Neuronal stem cell (in vitro differentiated cells): Measurements from ENCODE around the gene HLA-DQB1.

Experiments
- DNase-seq: peaks from one replicate; pipeline ENCODE4 v3.0.0-alpha.2; 2013; ENCODE audit warnings: low spot score
- H2AFZ ChIP-seq: one replicate; pipeline ENCODE4 v1.6.1; 2013; ENCODE audit warnings: mild to moderate bottlenecking, low read length, inconsistent platforms
- H2AK5ac ChIP-seq: 2 replicates; pipeline ENCODE4 v1.6.1; 2013; ENCODE audit warnings: low read depth, mild to moderate bottlenecking, inconsistent platforms, low read length, moderate library complexity, mixed read lengths
- H2BK120ac ChIP-seq: 2 replicates; pipeline ENCODE4 v1.6.1; 2013; ENCODE audit warnings: low read depth, mild to moderate bottlenecking, inconsistent platforms, low read length, moderate library complexity, mixed read lengths
- H2BK12ac ChIP-seq: one replicate; pipeline ENCODE4 v1.6.1; 2013; ENCODE audit warnings: low read length, inconsistent platforms
- H2BK15ac ChIP-seq: 2 replicates; pipeline ENCODE4 v1.6.1; 2013; ENCODE audit warnings: mild to moderate bottlenecking, low read length, inconsistent platforms, mixed read lengths
- H2BK5ac ChIP-seq: one replicate; pipeline ENCODE4 v1.6.1; 2013; ENCODE audit warnings: inconsistent platforms, mild to moderate bottlenecking, low read length, moderate library complexity
- H3K14ac ChIP-seq: one replicate; pipeline ENCODE4 v1.6.1; 2013; ENCODE audit warnings: low read length, inconsistent platforms
- H3K18ac ChIP-seq: 2 replicates; pipeline ENCODE4 v1.6.1; 2013; ENCODE audit warnings: low read length, inconsistent platforms
- H3K23ac ChIP-seq: 2 replicates; pipeline ENCODE4 v1.6.1; 2013; ENCODE audit warnings: low read depth, mild to moderate bottlenecking, mixed read lengths, low read length, inconsistent platforms; ENCODE audit not compliant: poor library complexity
- H3K27ac ChIP-seq: replicated peaks from 3 replicates; pipeline ENCODE4 v1.5.1; 2013; ENCODE audit warnings: low read length, inconsistent platforms
- H3K27me3 ChIP-seq, 3 experiments: 2 replicates each; pipeline ENCODE4 v1.6.1; 2013; ENCODE audit warnings: low read length in 3 of 3, mild to moderate bottlenecking in 2 of 3, inconsistent platforms in 1 of 3, low read depth in 1 of 3, mixed read lengths in 1 of 3, moderate library complexity in 1 of 3; ENCODE audit not compliant: control insufficient read depth in 3 of 3, insufficient read depth in 3 of 3
- H3K36me3 ChIP-seq, 2 donors: replicated peaks in 1 of 2; 2 replicates each; pipeline ENCODE4 v1.6.1; 2013; ENCODE audit warnings: low read length in 2 of 2; ENCODE audit not compliant: control insufficient read depth in 2 of 2, insufficient read depth in 2 of 2
- H3K4ac ChIP-seq: 2 replicates; pipeline ENCODE4 v1.6.1; 2013; ENCODE audit warnings: inconsistent platforms, mild to moderate bottlenecking, low read length, moderate library complexity
- H3K4me1 ChIP-seq, 2 donors: 1 replicate in 1 of 2; 2 replicates in 1 of 2; pipeline ENCODE4 v1.6.1; 2013; ENCODE audit warnings: low read length in 2 of 2, low read depth in 1 of 2; ENCODE audit not compliant: control insufficient read depth in 2 of 2, insufficient read depth in 1 of 2
- H3K4me2 ChIP-seq: one replicate; pipeline ENCODE4 v1.6.1; 2013; ENCODE audit warnings: mild to moderate bottlenecking, low read length, inconsistent platforms; ENCODE audit not compliant: insufficient read depth, poor library complexity, severe bottlenecking
- H3K4me3 ChIP-seq, 2 donors: 2 replicates each; pipeline ENCODE4 v1.5.1; 2013; ENCODE audit warnings: low read length in 2 of 2, mild to moderate bottlenecking in 2 of 2, inconsistent platforms in 1 of 2, moderate library complexity in 1 of 2
- H3K79me1 ChIP-seq: one replicate; pipeline ENCODE4 v1.6.1; 2013; ENCODE audit warnings: low read depth, mild to moderate bottlenecking, inconsistent platforms, low read length, moderate library complexity
- H3K9ac ChIP-seq: one replicate; pipeline ENCODE4 v1.6.1; 2013; ENCODE audit warnings: mild to moderate bottlenecking, low read depth, low read length, inconsistent platforms; ENCODE audit not compliant: poor library complexity
- H3K9me3 ChIP-seq, 2 donors: replicated peaks in 1 of 2; 2 replicates each; pipeline versions ENCODE3 to v1.6.1; 2013; ENCODE audit warnings: low read length in 2 of 2, mild to moderate bottlenecking in 2 of 2, inconsistent platforms in 1 of 2, low read depth in 1 of 2, mixed read lengths in 1 of 2, moderate library complexity in 1 of 2; ENCODE audit not compliant: control insufficient read depth in 2 of 2, insufficient read depth in 1 of 2
- H4K8ac ChIP-seq: one replicate; pipeline ENCODE4 v1.6.1; 2013; ENCODE audit warnings: low read depth, mild to moderate bottlenecking, inconsistent platforms, low read length, moderate library complexity
- H4K91ac ChIP-seq: one replicate; pipeline ENCODE4 v1.6.1; 2013; ENCODE audit warnings: low read length, low read depth, mild to moderate bottlenecking, inconsistent platforms; ENCODE audit not compliant: poor library complexity
- WGBS, 2 donors: extraction: QIAGEN DNeasy Blood & Tissue Kit; methylation state at CpG; one replicate each; pipeline ENCODE4 v1.1.7; 2013; ENCODE audit warnings: missing lambda C conversion rate in 2 of 2, mixed read lengths in 1 of 2; ENCODE audit not compliant: insufficient read length in 2 of 2, insufficient replicate concordance in 1 of 2; ENCODE audit errors: extremely low coverage in 2 of 2; 5-methylcytosine and 5-hydroxymethylcytosine counted together

Gene HLA-DQB1

DNA sequence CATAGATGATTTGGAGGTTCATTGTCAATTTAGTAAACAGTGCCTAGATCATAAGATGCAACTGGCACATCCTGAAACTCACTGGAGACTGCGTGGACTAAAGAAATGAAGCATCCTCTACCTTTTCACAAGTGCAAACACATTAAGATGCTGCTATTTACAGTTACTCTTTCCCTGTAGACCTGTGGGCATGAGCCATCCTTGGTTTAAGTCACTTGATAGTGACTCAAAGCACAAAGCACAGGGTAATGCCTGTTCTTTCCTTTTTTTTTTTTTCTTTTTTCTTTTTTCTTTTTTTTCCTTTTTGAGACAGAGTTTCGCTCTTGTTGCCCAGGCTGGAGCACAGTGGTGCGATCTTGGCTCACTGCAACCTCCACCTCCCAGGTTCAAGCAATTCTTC, 39.2 kb downstream of the HLA-DQB1 start:
- no peak overlapping the region for H3K27ac ChIP-seq
- H3K79me1 ChIP-seq: no peaks in the 10 kb centered on the region

DNA sequence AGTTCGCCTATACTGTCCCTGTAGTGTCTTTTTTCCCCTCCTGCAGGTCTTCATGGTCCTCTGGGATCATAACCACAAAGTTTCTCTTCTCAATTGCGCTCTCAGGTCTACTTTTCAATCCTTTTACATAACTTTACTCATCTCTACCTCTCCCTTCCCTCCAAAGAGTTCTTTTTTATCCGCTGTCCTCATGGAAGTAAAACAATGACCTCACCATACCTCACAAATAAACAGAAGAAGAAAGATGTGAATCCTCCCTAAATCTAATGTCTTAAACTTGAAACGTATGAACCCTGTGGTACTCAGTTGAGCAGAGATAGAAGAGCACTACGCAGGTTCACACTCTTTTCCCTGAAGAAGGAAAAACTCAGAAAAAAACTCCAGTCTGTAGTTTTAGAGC, 41.3 kb downstream of the HLA-DQB1 start:
- Histone ChIP-seq H2AFZ (no peak overlapping the region), H3K27ac (no peak overlapping the region), H2BK120ac (no peak overlapping the region), H3K36me3 (no peaks in the 10 kb centered on the region), H4K8ac (no peak overlapping the region), H3K4me1 (no peaks in the 10 kb centered on the region), H2BK5ac (no peak overlapping the region), H3K9ac (no peak overlapping the region), H3K14ac (no peak overlapping the region), H3K4me2 (no peak overlapping the region), H2BK15ac (no peak overlapping the region), H2AK5ac (no peak overlapping the region), H3K18ac (no peak overlapping the region), H3K4me3 (no peak overlapping the region), H2BK12ac (no peak overlapping the region), H3K23ac (no peak overlapping the region), H3K4ac (no peak overlapping the region), H3K27me3 (no peaks in the 10 kb centered on the region), H3K79me1 (no peaks in the 10 kb centered on the region), H3K9me3 (no peaks in the 10 kb centered on the region), H4K91ac (no peak overlapping the region)
- WGBS, 2 donors: no CpG with 5 or more reads among the region's 5 CpGs
- no peak for DNase-seq

More for the DNA sequence above, 39.2 kb downstream of the HLA-DQB1 start:
- Histone ChIP-seq H3K23ac (no peak overlapping the region), H3K36me3 (no peaks in the 10 kb centered on the region), H3K27me3 (no peaks in the 10 kb centered on the region), H3K4me3 (no peak overlapping the region), H4K91ac (no peak overlapping the region), H3K14ac (no peak overlapping the region), H3K4ac (no peak overlapping the region), H3K9ac (no peak overlapping the region), H2BK5ac (no peak overlapping the region), H2BK15ac (no peak overlapping the region), H2AK5ac (no peak overlapping the region), H3K9me3 (no peaks in the 10 kb centered on the region), H3K4me2 (no peak overlapping the region), H2BK12ac (no peak overlapping the region), H3K4me1 (no peaks in the 10 kb centered on the region), H2BK120ac (no peak overlapping the region), H2AFZ (no peak overlapping the region), H4K8ac (no peak overlapping the region), H3K18ac (no peak overlapping the region)
- no peak for DNase-seq
- no CpG with 5 or more reads among the region's 3 CpGs for WGBS, 2 donors

GRCh38 chr6:32624565-32624964, 41.9 kb downstream of the HLA-DQB1 start:
- DNase-seq: no peak
- Histone ChIP-seq H3K36me3 (no peaks in the 10 kb centered on the region), H3K9me3 (no peaks in the 10 kb centered on the region), H2AK5ac (no peak overlapping the region), H3K79me1 (no peaks in the 10 kb centered on the region), H4K8ac (no peak overlapping the region), H3K4me3 (no peak overlapping the region), H3K14ac (no peak overlapping the region), H2AFZ (no peak overlapping the region), H2BK120ac (no peak overlapping the region), H3K9ac (no peak overlapping the region), H3K27me3 (no peaks in the 10 kb centered on the region), H3K4ac (no peak overlapping the region), H2BK5ac (no peak overlapping the region), H3K18ac (no peak overlapping the region), H3K23ac (no peak overlapping the region), H3K4me2 (no peak overlapping the region), H4K91ac (no peak overlapping the region), H2BK12ac (no peak overlapping the region), H2BK15ac (no peak overlapping the region), H3K27ac (no peak overlapping the region), H3K4me1 (no peaks in the 10 kb centered on the region)
- no CpG with 5 or more reads among the region's 3 CpGs for WGBS, 2 donors

GRCh38 chr6:32623693-32624092, 42.8 kb downstream of the HLA-DQB1 start:
- Histone ChIP-seq H3K23ac (no peak overlapping the region), H4K91ac (no peak overlapping the region), H2AK5ac (no peak overlapping the region), H3K4me2 (no peak overlapping the region), H3K4me1 (no peaks in the 10 kb centered on the region), H3K27ac (no peak overlapping the region), H3K9me3 (no peaks in the 10 kb centered on the region), H3K79me1 (no peaks in the 10 kb centered on the region), H4K8ac (no peak overlapping the region), H2BK15ac (no peak overlapping the region), H3K14ac (no peak overlapping the region), H2AFZ (no peak overlapping the region), H2BK120ac (no peak overlapping the region), H2BK12ac (no peak overlapping the region), H3K27me3 (no peaks in the 10 kb centered on the region), H3K36me3 (no peaks in the 10 kb centered on the region), H3K4me3 (no peak overlapping the region), H3K9ac (no peak overlapping the region), H3K4ac (no peak overlapping the region), H2BK5ac (no peak overlapping the region), H3K18ac (no peak overlapping the region)
- DNase-seq: no peak
